PFSK-1 (cell line): ENCODE results near the gene SOX13.

ENCODE experiments used
- FOXP2 ChIP-seq: optimal IDR thresholded peaks from 2 replicates; pipeline ENCODE3; 2011; ENCODE audit warnings: borderline replicate concordance, control low read depth, inconsistent platforms; ENCODE audit not compliant: insufficient read depth; ENCODE audit errors: extremely low read length, extremely low read depth
- POLR2AphosphoS5 ChIP-seq: IDR thresholded peaks from 2 replicates; pipeline ENCODE4 v1.6.1; 2012; ENCODE audit warnings: low read depth, mild to moderate bottlenecking, control low read depth, low read length, moderate library complexity
- SIN3A ChIP-seq: IDR thresholded peaks from 2 replicates; pipeline ENCODE4 v1.6.1; 2012; ENCODE audit warnings: mild to moderate bottlenecking, low read length, moderate library complexity, borderline replicate concordance; ENCODE audit not compliant: insufficient read depth
- TAF1 ChIP-seq: IDR thresholded peaks from 2 replicates; pipeline ENCODE4 v1.6.1; 2012; ENCODE audit warnings: low read length, control low read depth, borderline replicate concordance; ENCODE audit not compliant: insufficient read depth
- TF ChIP-seq, protein P1 (sequence below), 2 experiments: IDR thresholded peaks; 2 replicates each; pipeline versions ENCODE4 v1.6.1 to v1.8.0; 2011 to 2012; ENCODE audit warnings: low read depth in 2 of 2, low read length in 2 of 2, control low read depth in 1 of 2, inconsistent platforms in 1 of 2, mild to moderate bottlenecking in 1 of 2, moderate library complexity in 1 of 2; ENCODE audit not compliant: insufficient read depth in 1 of 2

The SOX13 gene

DNA sequence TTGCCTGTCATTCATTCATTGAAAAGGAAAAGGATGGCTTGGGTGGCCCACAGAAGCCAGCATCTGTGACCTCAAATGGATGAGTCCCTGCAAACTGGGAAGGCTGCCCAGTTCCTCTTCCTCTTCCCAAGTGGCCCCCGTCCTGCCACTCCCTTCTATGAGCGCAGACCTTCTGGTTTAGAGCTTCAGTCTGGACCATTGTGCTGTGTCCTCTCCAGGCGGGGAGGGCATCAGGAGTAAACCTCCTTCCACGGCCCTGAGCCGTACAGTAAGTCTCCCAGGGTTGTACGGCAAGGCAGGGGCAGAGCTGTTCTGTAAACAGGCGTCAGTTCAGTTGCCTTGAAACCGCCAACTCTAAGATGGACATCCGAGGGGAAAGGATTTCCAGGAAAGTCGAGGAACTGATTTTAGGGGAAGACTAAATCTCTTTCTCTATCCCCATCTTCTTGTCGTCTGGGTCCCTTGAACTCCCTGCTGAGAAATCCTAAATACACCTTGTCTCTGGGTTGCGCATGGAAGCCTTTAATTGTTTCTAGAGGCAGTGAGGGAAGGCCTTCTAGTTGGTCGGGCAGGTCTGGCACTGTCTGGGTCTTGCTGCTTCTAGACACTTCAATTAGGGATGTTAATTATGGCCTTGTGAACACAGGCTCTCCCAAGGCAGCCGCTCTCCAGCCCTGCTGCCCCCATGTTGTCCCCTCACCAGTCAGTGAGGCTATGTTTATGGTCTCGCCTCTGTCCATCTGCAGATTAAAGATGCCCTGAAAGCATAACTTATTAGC is 22.1 kb downstream of the SOX13 start:
- TF ChIP-seq, protein P1, sequence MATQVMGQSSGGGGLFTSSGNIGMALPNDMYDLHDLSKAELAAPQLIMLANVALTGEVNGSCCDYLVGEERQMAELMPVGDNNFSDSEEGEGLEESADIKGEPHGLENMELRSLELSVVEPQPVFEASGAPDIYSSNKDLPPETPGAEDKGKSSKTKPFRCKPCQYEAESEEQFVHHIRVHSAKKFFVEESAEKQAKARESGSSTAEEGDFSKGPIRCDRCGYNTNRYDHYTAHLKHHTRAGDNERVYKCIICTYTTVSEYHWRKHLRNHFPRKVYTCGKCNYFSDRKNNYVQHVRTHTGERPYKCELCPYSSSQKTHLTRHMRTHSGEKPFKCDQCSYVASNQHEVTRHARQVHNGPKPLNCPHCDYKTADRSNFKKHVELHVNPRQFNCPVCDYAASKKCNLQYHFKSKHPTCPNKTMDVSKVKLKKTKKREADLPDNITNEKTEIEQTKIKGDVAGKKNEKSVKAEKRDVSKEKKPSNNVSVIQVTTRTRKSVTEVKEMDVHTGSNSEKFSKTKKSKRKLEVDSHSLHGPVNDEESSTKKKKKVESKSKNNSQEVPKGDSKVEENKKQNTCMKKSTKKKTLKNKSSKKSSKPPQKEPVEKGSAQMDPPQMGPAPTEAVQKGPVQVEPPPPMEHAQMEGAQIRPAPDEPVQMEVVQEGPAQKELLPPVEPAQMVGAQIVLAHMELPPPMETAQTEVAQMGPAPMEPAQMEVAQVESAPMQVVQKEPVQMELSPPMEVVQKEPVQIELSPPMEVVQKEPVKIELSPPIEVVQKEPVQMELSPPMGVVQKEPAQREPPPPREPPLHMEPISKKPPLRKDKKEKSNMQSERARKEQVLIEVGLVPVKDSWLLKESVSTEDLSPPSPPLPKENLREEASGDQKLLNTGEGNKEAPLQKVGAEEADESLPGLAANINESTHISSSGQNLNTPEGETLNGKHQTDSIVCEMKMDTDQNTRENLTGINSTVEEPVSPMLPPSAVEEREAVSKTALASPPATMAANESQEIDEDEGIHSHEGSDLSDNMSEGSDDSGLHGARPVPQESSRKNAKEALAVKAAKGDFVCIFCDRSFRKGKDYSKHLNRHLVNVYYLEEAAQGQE (IDR thresholded peaks at IDR 0.05; ENCODE audit: insufficient read depth in 1 of 2, low read depth in 2 of 2, low read length in 2 of 2), result no peak
- TF ChIP-seq POLR2AphosphoS5, result no peak
- no peak for TF ChIP-seq FOXP2
- TF ChIP-seq TAF1, result no peak
- no peak for TF ChIP-seq SIN3A

DNA sequence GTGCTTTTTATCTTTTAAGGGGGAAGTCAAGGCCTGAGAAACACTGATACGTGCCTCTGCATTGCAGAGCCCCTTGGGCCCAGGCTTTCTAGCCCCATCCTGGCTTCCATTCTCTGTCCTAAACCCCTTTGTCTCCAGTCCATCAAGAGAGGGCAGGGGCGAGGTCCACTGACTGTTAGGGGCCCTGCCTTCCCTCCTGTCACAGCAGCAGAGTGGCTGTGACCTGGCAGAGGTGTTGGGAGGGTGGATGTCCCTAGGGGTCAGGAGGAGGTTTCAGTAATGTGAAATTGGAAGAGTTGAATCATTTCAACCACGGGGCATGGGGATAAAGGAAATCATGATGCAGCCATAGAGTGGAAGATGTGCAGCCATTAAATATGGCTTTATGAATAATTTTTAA is 24.0 kb downstream of the SOX13 start:
- TF ChIP-seq, protein P1 (IDR thresholded peaks at IDR 0.05; ENCODE audit: insufficient read depth in 1 of 2, low read depth in 2 of 2, low read length in 2 of 2), result no peak
- TF ChIP-seq SIN3A (no peak), POLR2AphosphoS5 (no peak), FOXP2 (no peak), TAF1 (no peak)

DNA sequence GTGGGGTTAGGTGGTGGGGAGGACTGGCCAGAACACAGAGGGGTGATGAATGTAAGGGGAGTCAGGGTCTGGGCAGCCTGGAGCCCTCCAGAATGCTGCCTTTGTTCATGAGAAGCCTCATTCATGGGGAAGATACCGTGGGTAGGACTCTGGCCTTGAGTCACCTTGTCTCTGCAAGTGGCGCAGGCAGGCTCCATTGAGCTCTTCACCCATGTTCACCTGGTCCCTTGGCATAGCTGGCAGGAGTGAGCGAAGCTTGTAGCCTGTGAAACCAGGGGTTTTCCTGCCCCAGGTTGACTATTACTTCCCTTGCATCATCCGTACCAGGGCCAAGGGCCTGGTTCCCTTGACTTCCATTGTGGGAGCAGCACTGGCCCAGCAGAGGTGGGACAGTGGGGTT is 25.8 kb downstream of the SOX13 start:
- no peak for TF ChIP-seq POLR2AphosphoS5
- TF ChIP-seq FOXP2, result no peak
- TF ChIP-seq SIN3A, result no peak
- TF ChIP-seq, protein P1 (IDR thresholded peaks at IDR 0.05; ENCODE audit: insufficient read depth in 1 of 2, low read depth in 2 of 2, low read length in 2 of 2), result no peak
- TF ChIP-seq TAF1, result no peak

DNA sequence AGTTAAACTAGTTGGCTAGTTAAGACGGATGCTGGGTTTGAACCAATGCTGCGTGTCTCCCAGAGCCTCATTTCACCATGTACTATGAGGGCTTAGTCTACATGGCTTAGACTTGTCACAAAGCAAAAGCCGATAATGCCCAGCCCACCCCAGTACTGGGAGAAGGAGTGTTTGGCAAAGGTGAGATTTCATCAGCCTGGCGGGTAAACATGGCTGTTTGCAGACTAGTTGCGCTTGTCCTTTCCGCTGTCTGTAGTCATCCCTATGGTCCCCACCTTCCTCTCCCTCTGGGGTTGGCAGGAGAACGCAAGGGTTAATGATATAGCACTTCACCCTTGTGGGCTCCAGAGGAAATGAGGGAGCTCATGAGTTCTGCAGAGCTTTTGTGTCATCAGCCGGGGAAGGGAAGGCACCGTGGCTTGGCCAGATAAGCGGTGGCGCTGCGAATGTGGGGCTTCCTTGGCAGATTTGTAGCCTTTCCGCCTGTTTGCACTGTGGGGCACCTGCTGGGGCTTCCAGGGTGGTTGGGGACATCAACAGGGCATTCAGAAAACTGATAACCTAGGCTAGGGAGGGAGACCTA is 29.2 kb downstream of the SOX13 start:
- TF ChIP-seq, protein P1 (IDR thresholded peaks at IDR 0.05; ENCODE audit: insufficient read depth in 1 of 2, low read depth in 2 of 2, low read length in 2 of 2), result no peak
- no peak for TF ChIP-seq SIN3A
- TF ChIP-seq TAF1, result no peak
- TF ChIP-seq FOXP2, result no peak
- TF ChIP-seq POLR2AphosphoS5, result no peak
